ENCODE results near the gene CC2D1A. TPM values are rescaled to one million over a fixed set of nuclear protein-coding genes. Genes with fewer than 3 reads are reported as not detected.
A peak's percentile ranks its signal among the peaks of the same experiment; 100 is the strongest.

Gene CC2D1A
- total RNA-seq, 3 donors from 2014 or later, result 16.6 to 50.1 (median 43.6) TPM

DNA sequence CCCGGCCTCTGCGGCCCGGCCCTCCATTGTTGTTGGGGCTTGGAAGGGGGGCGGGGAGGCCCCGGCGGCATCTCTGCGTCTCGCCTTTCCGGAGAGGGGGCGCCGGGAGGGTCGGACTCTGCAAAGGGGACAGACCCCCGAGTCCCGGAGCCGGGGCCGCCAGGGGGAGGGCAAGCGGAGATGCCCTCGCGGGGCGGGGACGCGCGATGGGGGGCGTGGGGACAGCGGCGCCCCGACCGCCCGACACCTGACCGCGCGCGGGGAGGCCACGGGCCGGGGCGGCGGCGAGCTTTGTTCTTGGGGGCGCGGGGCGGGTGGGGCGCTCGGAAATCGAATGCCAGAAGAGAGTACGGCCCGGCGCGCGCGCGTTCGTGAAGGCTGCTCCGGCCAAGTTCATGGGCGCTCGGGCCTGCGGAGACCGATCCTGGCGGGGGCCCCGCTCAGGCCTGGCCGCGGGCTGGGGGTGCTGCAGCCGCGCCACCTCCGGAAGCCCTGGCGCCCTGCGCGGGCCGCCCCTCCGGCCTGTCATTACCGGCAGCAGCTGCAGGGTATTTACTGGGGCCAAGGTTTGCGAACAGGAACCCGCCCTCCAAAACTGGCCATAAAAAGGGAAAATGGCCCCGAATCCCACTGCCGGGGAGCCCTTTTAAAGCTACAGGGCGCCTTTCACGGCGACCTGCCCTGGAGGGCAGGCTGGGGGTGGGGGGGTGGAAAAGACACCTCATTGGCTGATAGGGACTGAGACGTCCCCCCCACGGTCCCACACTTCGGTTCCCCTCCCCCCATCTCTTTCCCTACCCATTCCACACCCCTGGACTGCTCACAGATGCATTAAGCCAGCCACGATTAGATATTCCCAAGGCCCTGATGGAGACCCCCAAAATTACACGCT, 40.2 kb upstream of the CC2D1A start:
- no peaks in the 10 kb centered on the region for H3K27me3 ChIP-seq
- H3K27ac ChIP-seq, result peak overlapping the region; percentile 75 to 80
- H3K36me3 ChIP-seq, result no peaks in the 10 kb centered on the region
- H3K4me1 ChIP-seq, result peaks cover 2 to 3% of the 10 kb centered on the region in 2 donors
- no peak for DNase-seq (ENCODE audit: low spot score in 2 of 2)
- peak overlapping the region; percentile 53 to 97 (median 75) for H3K4me3 ChIP-seq
- no peaks in the 10 kb centered on the region for H3K9me3 ChIP-seq
- TF ChIP-seq POLR2A (IDR thresholded peaks at IDR 0.05) (no peak), POLR2AphosphoS5 (IDR thresholded peaks at IDR 0.05) (no peak)
- TF ChIP-seq, protein P1, sequence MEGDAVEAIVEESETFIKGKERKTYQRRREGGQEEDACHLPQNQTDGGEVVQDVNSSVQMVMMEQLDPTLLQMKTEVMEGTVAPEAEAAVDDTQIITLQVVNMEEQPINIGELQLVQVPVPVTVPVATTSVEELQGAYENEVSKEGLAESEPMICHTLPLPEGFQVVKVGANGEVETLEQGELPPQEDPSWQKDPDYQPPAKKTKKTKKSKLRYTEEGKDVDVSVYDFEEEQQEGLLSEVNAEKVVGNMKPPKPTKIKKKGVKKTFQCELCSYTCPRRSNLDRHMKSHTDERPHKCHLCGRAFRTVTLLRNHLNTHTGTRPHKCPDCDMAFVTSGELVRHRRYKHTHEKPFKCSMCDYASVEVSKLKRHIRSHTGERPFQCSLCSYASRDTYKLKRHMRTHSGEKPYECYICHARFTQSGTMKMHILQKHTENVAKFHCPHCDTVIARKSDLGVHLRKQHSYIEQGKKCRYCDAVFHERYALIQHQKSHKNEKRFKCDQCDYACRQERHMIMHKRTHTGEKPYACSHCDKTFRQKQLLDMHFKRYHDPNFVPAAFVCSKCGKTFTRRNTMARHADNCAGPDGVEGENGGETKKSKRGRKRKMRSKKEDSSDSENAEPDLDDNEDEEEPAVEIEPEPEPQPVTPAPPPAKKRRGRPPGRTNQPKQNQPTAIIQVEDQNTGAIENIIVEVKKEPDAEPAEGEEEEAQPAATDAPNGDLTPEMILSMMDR (IDR thresholded peaks at IDR 0.05), result no peak
- intact Hi-C loops (cut with DNase I; ENCODE audit: low total_unique reads), result no loop called here

DNA sequence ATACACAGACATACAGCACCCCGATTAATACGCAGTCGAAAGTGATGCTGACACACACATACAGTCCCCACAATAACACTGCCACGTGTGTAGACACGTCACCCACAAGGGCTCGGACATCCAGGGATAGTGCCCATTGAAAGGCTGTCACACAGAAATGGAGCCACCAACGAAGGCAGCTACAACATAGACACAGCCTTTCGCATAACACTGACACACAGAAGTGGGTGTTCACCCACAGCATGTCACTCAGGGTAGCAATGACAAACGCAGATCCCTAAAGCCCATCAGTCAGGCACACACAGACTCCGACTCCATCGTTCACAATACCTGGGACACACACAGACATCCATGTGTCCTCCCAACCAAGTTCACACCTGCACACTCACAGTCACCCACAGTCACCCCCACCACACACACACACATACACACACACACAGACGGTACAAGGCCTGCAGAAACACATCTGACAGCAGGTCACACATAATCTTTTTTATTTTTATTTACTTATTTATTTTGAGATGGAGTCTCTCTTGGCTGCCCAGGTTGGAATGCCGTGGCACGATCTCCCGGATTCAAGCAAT, 39.4 kb upstream of the CC2D1A start:
- Histone ChIP-seq H3K9me3 (no peaks in the 10 kb centered on the region), H3K4me1 (peaks cover 2 to 3% of the 10 kb centered on the region in 2 donors), H3K36me3 (no peaks in the 10 kb centered on the region), H3K4me3 (peak overlapping the region; percentile 53 to 97 (median 75)), H3K27me3 (no peaks in the 10 kb centered on the region), H3K27ac (peak overlapping the region in 1 of 2 donors; percentile 75)
- intact Hi-C loops (cut with DNase I; ENCODE audit: low total_unique reads), result no loop called here
- TF ChIP-seq POLR2A (IDR thresholded peaks at IDR 0.05), result no peak
- TF ChIP-seq, protein P1 (IDR thresholded peaks at IDR 0.05), result no peak
- no peak for TF ChIP-seq POLR2AphosphoS5 (IDR thresholded peaks at IDR 0.05)
- no peak for DNase-seq (ENCODE audit: low spot score in 2 of 2)

DNA sequence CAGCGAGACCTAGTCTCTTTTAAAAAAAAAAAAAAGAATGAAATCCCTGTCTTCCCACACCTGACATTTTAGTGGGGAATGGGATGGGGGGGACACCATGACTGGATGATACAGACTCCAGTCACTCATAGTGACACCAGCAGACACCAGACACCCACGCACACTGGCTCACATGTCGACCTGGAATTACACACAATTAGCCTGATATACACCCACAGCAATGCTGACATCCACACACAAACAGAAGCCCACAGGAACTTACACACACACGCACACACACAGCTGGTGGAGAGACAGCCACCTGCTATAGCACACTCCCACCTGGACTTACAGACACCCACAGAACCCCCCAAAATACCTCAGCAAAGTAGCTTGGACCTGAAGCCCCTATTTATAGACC, 37.3 kb upstream of the CC2D1A start:
- Histone ChIP-seq H3K27me3 (no peaks in the 10 kb centered on the region), H3K27ac (no peak overlapping the region), H3K4me1 (peaks cover under 1 to 2% of the 10 kb centered on the region in 2 donors), H3K9me3 (no peaks in the 10 kb centered on the region), H3K4me3 (no peak overlapping the region), H3K36me3 (no peaks in the 10 kb centered on the region)
- DNase-seq (ENCODE audit: low spot score in 2 of 2), result no peak
- TF ChIP-seq, protein P1 (IDR thresholded peaks at IDR 0.05), result no peak
- TF ChIP-seq POLR2A (IDR thresholded peaks at IDR 0.05) (no peak), POLR2AphosphoS5 (IDR thresholded peaks at IDR 0.05) (no peak)
- intact Hi-C loops (cut with DNase I; ENCODE audit: low total_unique reads), result no loop called here

DNA sequence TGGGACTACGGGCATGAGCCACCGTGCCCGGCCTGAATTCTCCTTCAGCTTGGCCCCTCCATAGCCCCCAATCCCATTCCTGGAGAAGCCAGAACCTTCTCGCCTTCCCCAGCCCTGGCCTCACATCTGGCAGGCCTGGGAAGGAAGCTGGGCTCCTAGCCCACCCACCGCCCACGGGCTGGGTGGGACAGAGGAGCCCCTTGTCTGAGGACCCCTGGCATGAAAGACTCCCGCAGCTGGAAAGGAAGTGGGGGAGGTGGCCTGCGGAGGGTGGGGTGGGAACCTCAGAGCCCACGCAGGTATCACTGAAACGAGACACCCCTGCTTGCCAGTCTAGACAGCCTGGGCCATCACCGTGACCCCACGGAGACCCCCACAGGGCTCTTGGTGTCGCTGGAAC, 36.7 kb upstream of the CC2D1A start:
- intact Hi-C loops (cut with DNase I; ENCODE audit: low total_unique reads), result no loop called here
- Histone ChIP-seq H3K4me1 (peaks cover 2 to 6% of the 10 kb centered on the region in 2 donors), H3K27ac (no peak overlapping the region), H3K27me3 (no peaks in the 10 kb centered on the region), H3K9me3 (no peaks in the 10 kb centered on the region), H3K4me3 (no peak overlapping the region), H3K36me3 (no peaks in the 10 kb centered on the region)
- no peak for DNase-seq (ENCODE audit: low spot score in 2 of 2)
- TF ChIP-seq, protein P1 (IDR thresholded peaks at IDR 0.05), result no peak
- no peak for TF ChIP-seq POLR2A (IDR thresholded peaks at IDR 0.05)
- TF ChIP-seq POLR2AphosphoS5 (IDR thresholded peaks at IDR 0.05), result no peak

DNA sequence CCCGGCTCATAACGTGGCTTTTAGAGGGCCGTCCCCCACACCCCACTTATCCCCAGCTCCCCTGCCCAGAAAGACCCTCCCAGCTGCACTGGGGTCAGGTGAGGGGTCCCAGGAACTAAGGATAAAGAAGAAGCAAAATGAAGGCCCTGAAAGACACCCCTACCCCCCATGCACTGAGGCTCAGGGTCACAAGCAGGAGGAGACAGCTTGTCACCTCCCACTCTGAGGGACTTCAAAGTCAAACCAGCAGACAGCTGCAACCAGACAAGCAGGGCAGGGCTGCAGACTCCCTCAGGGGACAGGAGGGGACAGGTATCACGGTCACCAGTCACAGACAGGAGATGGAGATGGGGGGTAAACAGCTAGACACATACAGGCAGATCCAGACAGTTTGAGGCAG, 35.1 kb upstream of the CC2D1A start:
- H3K4me3 ChIP-seq, result no peak overlapping the region
- intact Hi-C loops (cut with DNase I; ENCODE audit: low total_unique reads), result no loop called here
- H3K27me3 ChIP-seq, result no peaks in the 10 kb centered on the region
- H3K36me3 ChIP-seq, result no peaks in the 10 kb centered on the region
- DNase-seq (ENCODE audit: low spot score in 2 of 2), result no peak
- TF ChIP-seq POLR2A (IDR thresholded peaks at IDR 0.05), result no peak
- TF ChIP-seq POLR2AphosphoS5 (IDR thresholded peaks at IDR 0.05), result no peak
- TF ChIP-seq, protein P1 (IDR thresholded peaks at IDR 0.05), result no peak
- H3K9me3 ChIP-seq, result no peaks in the 10 kb centered on the region
- no peak overlapping the region for H3K27ac ChIP-seq
- peaks cover 2 to 7% of the 10 kb centered on the region in 2 donors for H3K4me1 ChIP-seq
